Measurements from ENCODE around the gene UBL5.

The UBL5 gene

GRCh38 chr19:9827289-9828238, at the start of gene UBL5:
UBL5 (plus strand) TSS chr19:9827918; CDS start chr19:9828338, 420 bp downstream.
- TF ChIP-seq ISL1 (CRISPR knock-in tag; IDR thresholded peaks at IDR 0.05) (no peak), SNAI2 (CRISPR knock-in tag; IDR thresholded peaks at IDR 0.05) (no peak), CSRNP3 (CRISPR knock-in tag; IDR thresholded peaks at IDR 0.05) (no peak), CSDC2 (CRISPR knock-in tag; IDR thresholded peaks at IDR 0.05) (no peak), TSHZ2 (CRISPR knock-in tag; IDR thresholded peaks at IDR 0.05) (no peak), ZNF70 (CRISPR knock-in tag; IDR thresholded peaks at IDR 0.05) (no peak), ARNTL (CRISPR knock-in tag; IDR thresholded peaks at IDR 0.05; ENCODE audit: borderline replicate concordance, low read depth) (no peak), GLIS3 (CRISPR knock-in tag; IDR thresholded peaks at IDR 0.05) (no peak), ZC3H10 (CRISPR knock-in tag; IDR thresholded peaks at IDR 0.05) (no peak), ESRRG (CRISPR knock-in tag; IDR thresholded peaks at IDR 0.05) (no peak), TOX (CRISPR knock-in tag; IDR thresholded peaks at IDR 0.05; ENCODE audit: borderline replicate concordance) (no peak), ZNF565 (CRISPR knock-in tag; conservative IDR thresholded peaks at IDR 0.05; ENCODE audit: low read depth) (no peak), POU6F1 (CRISPR knock-in tag; IDR thresholded peaks at IDR 0.05; ENCODE audit: borderline replicate concordance, low read depth) (no peak), ZNF8 (CRISPR knock-in tag; IDR thresholded peaks at IDR 0.05) (no peak), RARB (CRISPR knock-in tag; IDR thresholded peaks at IDR 0.05) (no peak), CREB5 (CRISPR knock-in tag; IDR thresholded peaks at IDR 0.05; ENCODE audit: low read depth) (no peak), PATZ1 (CRISPR knock-in tag; IDR thresholded peaks at IDR 0.05; ENCODE audit: borderline replicate concordance) (no peak), ZFP30 (CRISPR knock-in tag; IDR thresholded peaks at IDR 0.05) (no peak), OSR1 (CRISPR knock-in tag; IDR thresholded peaks at IDR 0.05) (no peak)
- peak; percentile 99 for ATAC-seq

GRCh38 chr19:9782338-9782737, 45.4 kb upstream of the UBL5 start:
- no peak for ATAC-seq
- TF ChIP-seq ZFP30 (CRISPR knock-in tag; IDR thresholded peaks at IDR 0.05) (no peak), ZC3H10 (CRISPR knock-in tag; IDR thresholded peaks at IDR 0.05) (no peak), SNAI2 (CRISPR knock-in tag; IDR thresholded peaks at IDR 0.05) (no peak), RARB (CRISPR knock-in tag; IDR thresholded peaks at IDR 0.05) (no peak), CREB5 (CRISPR knock-in tag; IDR thresholded peaks at IDR 0.05; ENCODE audit: low read depth) (no peak), CSDC2 (CRISPR knock-in tag; IDR thresholded peaks at IDR 0.05) (no peak), ARNTL (CRISPR knock-in tag; IDR thresholded peaks at IDR 0.05; ENCODE audit: borderline replicate concordance, low read depth) (no peak), GLIS3 (CRISPR knock-in tag; IDR thresholded peaks at IDR 0.05) (no peak), ZFP3 (CRISPR knock-in tag; IDR thresholded peaks at IDR 0.05) (no peak), TCF4 (CRISPR knock-in tag; IDR thresholded peaks at IDR 0.05; ENCODE audit: borderline replicate concordance) (no peak), ZNF565 (CRISPR knock-in tag; conservative IDR thresholded peaks at IDR 0.05; ENCODE audit: low read depth) (no peak), TOX (CRISPR knock-in tag; IDR thresholded peaks at IDR 0.05; ENCODE audit: borderline replicate concordance) (no peak), CSRNP3 (CRISPR knock-in tag; IDR thresholded peaks at IDR 0.05) (no peak), ZNF70 (CRISPR knock-in tag; IDR thresholded peaks at IDR 0.05) (no peak), POU6F1 (CRISPR knock-in tag; IDR thresholded peaks at IDR 0.05; ENCODE audit: borderline replicate concordance, low read depth) (no peak), OSR1 (CRISPR knock-in tag; IDR thresholded peaks at IDR 0.05) (no peak), ISL1 (CRISPR knock-in tag; IDR thresholded peaks at IDR 0.05) (no peak), BACH2 (CRISPR knock-in tag; IDR thresholded peaks at IDR 0.05; ENCODE audit: borderline replicate concordance) (no peak)
